NCI-H1436 (cell line): Measurements from ENCODE around the gene RXYLT1.

Experiments
- DNase-seq: peaks from one replicate; lab custom pipeline; 2025; lab: John Stamatoyannopoulos, UW

RXYLT1 gene

DNA sequence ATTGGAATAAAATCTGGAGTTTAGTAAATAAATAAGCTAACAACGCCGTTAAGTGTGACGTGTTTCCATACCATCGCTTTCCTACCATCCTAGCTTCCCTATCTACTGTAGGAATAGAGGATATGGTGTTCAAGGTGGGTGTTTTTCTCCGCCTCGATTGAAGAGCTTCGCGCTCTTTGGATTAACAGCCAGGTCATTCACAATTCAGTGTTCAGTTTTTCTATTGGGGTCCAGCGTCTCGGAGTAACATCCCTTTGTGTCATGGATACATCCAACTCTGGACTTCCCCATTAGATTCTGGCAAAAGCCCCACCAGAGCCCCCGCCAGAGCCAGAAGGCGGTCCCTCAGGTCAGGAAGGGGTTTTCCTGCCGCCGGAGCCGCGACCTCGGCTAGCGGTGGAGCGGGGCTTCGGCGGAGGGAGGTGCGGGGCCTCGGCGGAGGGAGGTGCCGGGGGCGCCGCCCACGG, 63.6 kb downstream of the RXYLT1 start:
- DNase-seq, result no peak

DNA sequence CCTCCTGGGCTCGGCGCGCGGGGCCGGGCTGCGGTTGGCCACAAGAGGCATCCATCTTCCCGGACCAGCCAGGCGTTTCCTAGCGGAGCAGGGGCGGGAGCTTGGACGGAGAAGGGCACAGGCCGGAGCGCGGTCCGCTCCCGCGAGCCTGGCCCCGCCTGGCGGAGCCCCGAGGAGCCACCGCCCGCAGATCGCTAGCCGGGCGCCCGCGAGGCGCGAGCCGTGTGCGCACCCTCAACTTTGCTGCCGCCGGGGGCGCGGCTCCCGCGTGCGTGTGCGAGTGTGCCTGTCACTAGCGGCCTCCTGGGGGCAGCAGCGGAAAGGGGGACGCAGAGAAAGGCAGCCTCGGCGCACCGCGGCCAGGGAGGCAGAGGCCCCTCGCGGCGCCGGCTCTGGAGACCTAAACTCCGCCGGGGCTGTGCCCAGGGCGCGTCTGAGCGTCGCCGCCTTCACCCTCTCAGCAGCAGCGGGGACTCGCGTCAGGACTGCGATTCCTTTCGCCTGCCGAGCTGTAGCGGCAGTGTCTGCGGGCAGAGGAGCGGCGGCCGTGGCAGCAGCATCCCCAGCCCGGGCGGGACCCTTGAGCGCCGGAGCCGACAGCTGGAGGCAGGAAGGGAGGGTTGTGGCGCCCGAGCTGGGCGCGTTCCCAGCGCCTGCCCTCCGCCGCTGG, 64.1 kb downstream of the RXYLT1 start:
- peak; percentile 92 for DNase-seq

DNA sequence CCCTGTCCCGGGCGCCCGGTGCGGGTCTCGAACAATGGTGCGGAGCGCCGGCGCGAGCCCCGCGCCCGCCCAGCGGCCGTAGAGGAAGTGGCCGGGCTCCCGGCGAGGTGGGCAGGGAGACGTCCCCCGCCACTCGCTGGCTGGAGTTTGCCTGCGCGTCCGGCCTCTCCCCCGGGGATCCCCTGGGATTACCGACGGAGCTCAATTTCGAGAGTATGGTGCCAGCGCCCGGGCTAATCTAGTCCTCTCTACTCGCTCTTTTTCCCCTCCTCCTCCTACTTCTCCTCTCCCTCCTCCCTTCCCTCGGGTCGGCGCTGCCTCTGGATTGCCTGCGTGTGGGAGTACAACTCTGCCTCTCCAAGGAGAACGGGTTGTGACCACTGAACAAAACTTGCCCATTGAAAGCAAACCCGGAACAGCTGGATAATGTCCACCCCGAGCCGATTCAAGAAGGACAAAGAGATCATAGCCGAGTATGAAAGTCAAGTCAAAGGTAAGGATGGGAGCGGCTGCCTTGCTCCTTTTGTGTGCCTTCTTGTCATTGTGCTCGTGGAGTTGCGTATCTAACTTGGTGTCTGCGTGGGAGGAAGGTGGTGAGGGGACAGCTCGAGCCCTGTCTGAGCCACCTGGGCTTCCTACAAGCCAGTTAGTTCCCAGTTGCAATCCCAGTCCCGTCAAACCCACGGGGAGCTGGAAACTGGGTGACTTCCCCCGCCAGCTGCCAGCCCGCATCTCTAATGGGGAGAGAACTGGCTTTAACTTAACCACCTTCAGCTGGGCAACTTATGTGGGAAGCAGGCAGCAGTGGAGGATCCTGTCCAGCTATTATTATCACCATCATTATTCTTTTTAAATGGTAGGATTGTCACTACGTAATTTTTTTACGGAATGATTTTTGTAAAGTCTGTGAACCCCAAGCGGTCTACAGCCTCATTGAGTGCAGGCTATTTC, 65.0 kb downstream of the RXYLT1 start, which contains the start of gene SRGAP1:
SRGAP1 (plus strand) TSS at position 310 of the 951 bp plus-strand sequence; CDS start at position 427, 117 bp downstream.
- peak; percentile 49 for DNase-seq

DNA sequence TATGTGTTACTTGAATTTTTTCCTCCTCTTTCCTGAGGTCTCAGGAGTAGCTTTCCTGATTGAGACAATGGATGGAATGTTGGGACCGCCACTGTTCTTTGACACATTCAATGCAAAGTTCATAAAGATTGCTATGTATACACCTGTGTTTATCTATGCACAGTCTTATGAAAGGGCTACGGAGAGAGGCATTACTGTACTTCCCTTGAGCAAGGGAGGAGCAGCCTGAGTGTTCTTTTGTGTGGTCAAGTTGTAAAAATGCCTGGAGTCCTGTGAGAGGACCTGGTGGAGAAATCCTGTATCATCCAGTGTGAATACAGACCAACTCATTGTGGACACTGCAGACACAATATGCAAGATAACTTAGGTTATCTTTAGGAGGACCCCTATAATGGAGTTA, 66.0 kb downstream of the RXYLT1 start:
- DNase-seq, result no peak

DNA sequence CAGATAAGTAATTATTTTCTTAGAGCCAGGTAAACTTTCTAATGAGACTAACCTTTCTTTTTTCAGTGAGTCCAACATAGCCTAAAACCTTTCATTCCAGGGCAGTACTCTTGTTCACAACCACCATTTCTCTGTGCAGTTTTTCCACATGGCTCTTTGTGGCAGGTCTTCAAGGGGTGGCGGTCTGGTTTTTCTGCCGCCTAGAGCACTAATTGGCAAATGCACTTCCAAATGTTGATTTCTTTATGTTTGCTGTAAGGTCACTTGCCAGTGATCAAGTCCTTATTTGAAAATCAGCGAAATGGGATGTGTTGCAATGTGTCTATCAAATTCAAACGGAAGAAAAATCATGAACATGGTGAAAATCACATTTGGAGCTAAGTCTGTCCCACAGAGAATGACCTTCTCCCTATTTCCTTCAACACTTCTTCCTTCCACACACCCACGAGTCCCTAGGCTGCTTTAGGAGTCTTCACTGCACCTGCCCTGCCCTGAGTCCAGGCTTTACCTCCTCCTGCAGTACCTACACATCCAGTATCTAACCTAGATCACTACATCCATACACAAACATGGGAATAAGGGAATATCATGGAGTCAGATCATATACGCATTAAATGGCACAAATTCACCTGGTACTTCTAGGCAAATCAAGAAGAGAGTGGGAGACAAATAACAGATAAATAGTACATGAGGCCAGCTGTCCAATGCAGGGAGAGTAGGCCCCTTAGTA, 66.7 kb downstream of the RXYLT1 start:
- peak; percentile 8 for DNase-seq

DNA sequence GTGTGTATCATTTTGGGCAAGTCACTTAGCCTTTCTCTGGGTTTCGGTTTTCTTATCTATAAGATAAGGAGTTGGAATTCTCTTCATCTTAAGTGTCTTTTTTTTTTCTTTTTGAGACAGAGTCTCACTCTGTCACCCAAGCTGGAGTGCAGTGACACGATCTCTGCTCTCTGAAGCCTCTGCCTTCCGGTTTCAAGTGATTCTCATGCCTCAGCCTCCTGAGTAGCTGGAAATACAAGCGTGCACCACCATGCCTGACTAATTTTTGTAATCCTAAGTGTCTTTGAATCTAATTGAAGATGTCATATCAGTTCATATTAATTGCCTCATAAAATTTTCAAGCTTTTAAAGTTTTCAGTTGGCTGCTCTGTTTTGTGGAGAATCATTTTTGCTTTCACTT, 68.7 kb downstream of the RXYLT1 start:
- no peak for DNase-seq

DNA sequence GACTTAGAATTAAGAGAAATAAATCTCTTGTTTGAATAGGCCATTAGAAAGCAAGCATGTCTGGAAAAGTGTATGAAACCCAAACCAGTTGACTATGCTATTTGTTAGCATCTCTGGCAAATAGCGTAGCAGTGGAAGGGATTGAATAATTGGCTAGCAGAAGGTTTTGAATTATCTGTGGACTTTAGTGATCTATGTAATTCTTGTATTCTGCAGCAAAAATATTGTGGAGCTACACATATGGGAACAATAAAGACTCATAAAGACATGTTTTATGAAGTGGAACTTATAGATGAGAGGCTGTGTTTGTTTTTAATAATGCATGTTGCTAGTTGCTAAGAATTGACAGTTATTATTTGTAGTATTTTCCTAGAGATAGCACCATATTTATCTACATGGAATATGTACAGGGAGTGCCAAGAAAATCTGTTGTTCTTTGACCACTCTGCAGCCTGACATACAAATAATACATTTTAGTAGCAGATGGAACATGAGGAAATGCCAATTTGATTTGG, 69.5 kb downstream of the RXYLT1 start:
- no peak for DNase-seq

DNA sequence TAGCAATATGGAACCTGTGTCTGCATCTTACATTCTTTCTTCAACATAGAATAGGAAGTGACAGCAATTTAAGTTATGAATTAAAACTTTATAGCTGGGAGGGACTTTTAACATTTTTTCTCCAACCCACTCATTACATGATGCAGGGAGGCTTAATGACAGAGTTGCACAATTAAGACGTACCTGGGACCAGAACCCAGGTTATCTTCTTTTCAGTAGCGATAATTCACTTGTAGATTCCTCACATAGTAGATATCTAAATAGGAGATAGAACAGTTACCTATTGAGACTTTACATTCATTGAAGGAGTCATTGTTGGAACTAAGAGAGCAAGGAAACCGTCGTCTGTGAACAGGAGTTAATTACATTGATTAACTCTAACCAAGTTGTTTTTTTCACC, 69.9 kb downstream of the RXYLT1 start:
- DNase-seq, result no peak

DNA sequence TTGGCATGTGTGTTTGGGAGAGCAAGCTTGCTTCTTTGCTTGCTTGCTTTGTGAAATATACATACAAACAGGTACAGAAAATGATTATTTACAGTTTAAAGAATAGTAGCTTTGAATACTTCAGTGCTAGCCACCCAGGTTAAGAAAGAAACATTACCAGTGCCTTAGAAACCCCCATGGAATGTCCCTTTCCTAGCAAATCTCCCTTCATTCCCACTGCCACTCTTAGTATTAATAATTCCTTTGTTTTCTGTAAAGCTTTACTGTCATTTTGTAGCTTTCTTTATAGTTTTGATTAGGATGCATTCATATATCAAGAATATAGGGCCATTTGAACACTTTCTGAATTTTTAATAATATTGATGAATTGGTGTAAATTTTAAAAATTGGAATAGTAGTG, 74.3 kb downstream of the RXYLT1 start:
- DNase-seq, result no peak

DNA sequence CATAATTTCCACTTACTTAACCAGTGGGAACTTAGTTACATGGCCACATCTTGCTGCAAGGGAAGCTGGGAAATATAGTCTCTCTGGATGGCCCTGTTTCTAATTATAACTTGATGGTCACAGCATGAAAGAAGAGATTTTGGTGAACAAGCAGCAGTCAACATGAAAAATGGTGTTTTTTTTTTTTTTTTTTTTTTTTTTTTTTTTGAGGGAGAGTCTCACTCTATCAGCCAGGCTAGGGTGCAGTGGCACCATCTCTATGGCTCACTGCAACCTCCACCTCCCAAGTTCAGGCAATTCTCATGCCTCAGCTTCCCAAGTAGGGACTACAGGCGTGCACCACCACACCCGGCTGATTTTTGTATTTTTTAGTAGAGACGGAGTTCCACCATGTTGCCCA, 75.6 kb downstream of the RXYLT1 start:
- DNase-seq, result no peak

DNA sequence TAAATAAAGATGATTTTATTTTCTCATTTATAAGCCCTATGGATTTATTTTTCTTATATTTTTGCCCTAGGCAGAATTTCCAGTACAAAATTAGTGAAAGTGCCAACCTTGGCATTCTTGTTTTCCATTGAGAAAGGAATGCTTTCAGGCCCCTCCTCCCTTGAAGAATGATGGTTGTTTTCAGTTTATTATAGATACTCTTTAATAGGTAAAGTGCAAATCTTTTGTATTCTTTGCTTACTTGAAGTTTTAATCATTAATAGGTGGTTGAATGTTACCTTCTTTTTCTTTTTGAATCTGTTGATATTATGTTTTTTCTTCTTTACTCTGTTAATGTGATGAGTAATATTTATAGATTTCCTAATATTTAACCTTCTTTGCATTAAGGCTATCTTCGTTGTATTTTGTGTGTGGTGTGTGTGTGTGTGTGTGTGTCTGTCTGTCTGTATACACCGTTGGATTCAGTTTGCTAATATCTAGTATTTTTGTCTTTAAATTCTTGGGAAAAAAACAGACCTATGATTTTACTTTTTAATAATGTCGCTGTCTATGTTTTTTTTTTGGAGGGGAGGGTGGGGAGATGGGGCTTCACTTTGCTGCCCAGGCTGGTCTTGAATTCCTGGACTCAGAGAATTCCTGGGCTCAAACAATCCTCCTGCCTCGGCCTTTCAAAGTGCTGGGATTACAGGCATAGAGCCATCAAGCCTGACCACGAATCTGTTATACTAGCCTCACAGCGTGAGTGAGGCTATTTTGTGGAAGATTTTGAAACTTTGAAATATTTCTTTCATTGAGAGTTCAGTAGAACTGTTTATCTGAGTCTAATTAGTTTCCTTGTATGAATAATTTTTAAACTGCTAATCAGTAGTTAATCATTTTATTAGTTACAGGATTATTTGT, 78.3 kb downstream of the RXYLT1 start:
- no peak for DNase-seq
